Endodermal cell (in vitro differentiated cells): Measurements from ENCODE around the gene SSC4D. TPM values are rescaled to one million over a fixed set of nuclear protein-coding genes. Genes with fewer than 3 reads are reported as not detected.
"Not testable (repeated sequence)": the region's sequence is repeated elsewhere in the genome, so short reads cannot be mapped to it uniquely, and the experiment has no call there.

ENCODE experiments used
- DNase-seq: peaks from one replicate; pipeline ENCODE4 v3.0.0-alpha.2; 2017
- H3K27ac ChIP-seq: 2 replicates; pipeline ENCODE4 v1.5.1; 2013; ENCODE audit warnings: mild to moderate bottlenecking, low read depth, low read length, moderate library complexity
- H3K27me3 ChIP-seq: 2 replicates; pipeline ENCODE4 v1.6.1; 2013; ENCODE audit warnings: mild to moderate bottlenecking, low read length, moderate library complexity; ENCODE audit not compliant: insufficient read depth, control insufficient read depth, poor library complexity, severe bottlenecking
- H3K36me3 ChIP-seq: 2 replicates; pipeline ENCODE4 v1.7.0; 2013; ENCODE audit warnings: mild to moderate bottlenecking, low read length, moderate library complexity; ENCODE audit not compliant: control insufficient read depth, insufficient read depth
- H3K4me1 ChIP-seq: one replicate; pipeline ENCODE4 v1.7.0; 2013; ENCODE audit warnings: low read length; ENCODE audit not compliant: control insufficient read depth, insufficient read depth
- H3K4me3 ChIP-seq: 2 replicates; pipeline ENCODE4 v1.5.1; 2013; ENCODE audit warnings: mild to moderate bottlenecking, low read length, moderate library complexity
- H3K9ac ChIP-seq: 2 replicates; pipeline ENCODE4 v1.6.1; 2013; ENCODE audit warnings: mild to moderate bottlenecking, low read length, moderate library complexity; ENCODE audit not compliant: poor library complexity, severe bottlenecking; ENCODE audit errors: extremely low read depth
- H3K9me3 ChIP-seq: 2 replicates; pipeline ENCODE4 v1.6.1; 2013; ENCODE audit warnings: mild to moderate bottlenecking, low read length, moderate library complexity; ENCODE audit not compliant: control insufficient read depth
- H3K27ac Mint-ChIP-seq: 2 replicates; pipeline ENCODE4 v1.8.0; 2020; ENCODE audit warnings: mixed read lengths
- H3K27me3 Mint-ChIP-seq: 2 replicates; pipeline ENCODE4 v1.8.0; 2021; ENCODE audit warnings: mild to moderate bottlenecking, mixed read lengths; ENCODE audit not compliant: insufficient read depth
- H3K36me3 Mint-ChIP-seq: 2 replicates; pipeline ENCODE4 v1.8.0; 2020; ENCODE audit warnings: low read depth, mixed read lengths
- H3K4me1 Mint-ChIP-seq: 2 replicates; pipeline ENCODE4 v1.8.0; 2020; ENCODE audit warnings: mixed read lengths
- H3K4me3 Mint-ChIP-seq: 2 replicates; pipeline ENCODE4 v1.8.0; 2020; ENCODE audit warnings: mild to moderate bottlenecking, moderate library complexity, mixed read lengths
- H3K9me3 Mint-ChIP-seq: 2 replicates; pipeline ENCODE4 v1.8.0; 2020; ENCODE audit warnings: mild to moderate bottlenecking, mixed read lengths
- WGBS, 2 experiments: methylation state at CpG; one replicate each; pipeline versions ENCODE4 v1.1.5 to v1.1.7; 2013; ENCODE audit warnings: missing lambda C conversion rate in 2 of 2, mixed read lengths in 1 of 2; ENCODE audit not compliant: insufficient coverage in 1 of 2, insufficient read length in 1 of 2; 5-methylcytosine and 5-hydroxymethylcytosine counted together
- total RNA-seq, 2 donors: library from RNA; stranded (reverse); fragmentation: NEBNext Ultra II Directional in 1 of 2; extraction: Animal tissue kit (Norgen Biotek cat#: 25700) in 1 of 2; gene quantifications; 2 replicates in 1 of 2; 3 replicates in 1 of 2; pipeline ENCODE4 v1.2.1, GENCODE V29; 2021
- TF ChIP-seq, protein P1 (sequence below): fragments of 200-600 bp; sonication (generic); conservative IDR thresholded peaks from 2 replicates; pipeline ENCODE4 v1.5.0; 2021; ENCODE audit warnings: antibody characterized with exemption, mild to moderate bottlenecking

SSC4D gene
- total RNA-seq, 2 donors from 2014 or later: 21.9 to 44.5 TPM

- Mint-ChIP-seq H3K36me3 (no peaks in the 10 kb centered on the region), H3K4me1 (peaks cover 9% of the 10 kb centered on the region), H3K4me3 (no peak overlapping the region), H3K9me3 (no peaks in the 10 kb centered on the region), H3K27me3 (no peaks in the 10 kb centered on the region), H3K27ac (no peak overlapping the region)
- Histone ChIP-seq H3K4me1 (no peaks in the 10 kb centered on the region), H3K27me3 (no peaks in the 10 kb centered on the region), H3K9ac (no peak overlapping the region), H3K27ac (no peak overlapping the region), H3K9me3 (no peaks in the 10 kb centered on the region), H3K36me3 (no peaks in the 10 kb centered on the region), H3K4me3 (no peak overlapping the region)
- TF ChIP-seq, protein P1, sequence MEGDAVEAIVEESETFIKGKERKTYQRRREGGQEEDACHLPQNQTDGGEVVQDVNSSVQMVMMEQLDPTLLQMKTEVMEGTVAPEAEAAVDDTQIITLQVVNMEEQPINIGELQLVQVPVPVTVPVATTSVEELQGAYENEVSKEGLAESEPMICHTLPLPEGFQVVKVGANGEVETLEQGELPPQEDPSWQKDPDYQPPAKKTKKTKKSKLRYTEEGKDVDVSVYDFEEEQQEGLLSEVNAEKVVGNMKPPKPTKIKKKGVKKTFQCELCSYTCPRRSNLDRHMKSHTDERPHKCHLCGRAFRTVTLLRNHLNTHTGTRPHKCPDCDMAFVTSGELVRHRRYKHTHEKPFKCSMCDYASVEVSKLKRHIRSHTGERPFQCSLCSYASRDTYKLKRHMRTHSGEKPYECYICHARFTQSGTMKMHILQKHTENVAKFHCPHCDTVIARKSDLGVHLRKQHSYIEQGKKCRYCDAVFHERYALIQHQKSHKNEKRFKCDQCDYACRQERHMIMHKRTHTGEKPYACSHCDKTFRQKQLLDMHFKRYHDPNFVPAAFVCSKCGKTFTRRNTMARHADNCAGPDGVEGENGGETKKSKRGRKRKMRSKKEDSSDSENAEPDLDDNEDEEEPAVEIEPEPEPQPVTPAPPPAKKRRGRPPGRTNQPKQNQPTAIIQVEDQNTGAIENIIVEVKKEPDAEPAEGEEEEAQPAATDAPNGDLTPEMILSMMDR: no peak
- 89 to 91% methylated on average over 8 to 13 of the region's 13 CpGs for WGBS, 2 experiments
- DNase-seq: no peak
These were observed 18.8 kb upstream of the SSC4D start for GRCh38 chr7:76428149-76428823.

- WGBS, 2 experiments: 85 to 96% methylated on average over 4 to 5 of the region's 5 CpGs
These were observed 18.1 kb upstream of the SSC4D start for GRCh38 chr7:76427635-76428034.

DNA sequence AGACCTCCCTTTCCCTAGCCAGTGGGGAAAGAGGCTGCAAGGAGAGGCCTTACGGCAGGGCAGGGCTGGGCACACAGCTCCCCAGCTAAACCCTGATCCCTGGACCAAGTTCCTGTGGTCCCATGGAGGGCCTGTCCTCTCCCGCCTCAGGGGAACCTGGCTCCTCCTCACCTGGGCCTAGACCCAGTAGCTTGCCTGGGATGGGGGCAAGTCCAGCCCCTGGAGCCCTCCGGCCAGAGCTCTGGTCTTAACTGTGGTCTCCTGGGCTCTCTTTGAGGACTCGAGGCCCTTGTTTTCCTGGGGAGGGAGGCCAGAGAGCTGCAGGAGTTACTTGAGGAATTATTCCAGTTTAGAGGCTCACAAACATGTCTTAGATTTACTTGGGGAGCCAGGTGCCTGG is 16.7 kb upstream of the SSC4D start:
- Histone ChIP-seq H3K9ac (no peak overlapping the region), H3K4me3 (no peak overlapping the region), H3K27ac (no peak overlapping the region), H3K9me3 (no peaks in the 10 kb centered on the region), H3K27me3 (no peaks in the 10 kb centered on the region), H3K4me1 (no peaks in the 10 kb centered on the region), H3K36me3 (no peaks in the 10 kb centered on the region)
- Mint-ChIP-seq H3K4me1 (peaks cover 11% of the 10 kb centered on the region), H3K27me3 (no peaks in the 10 kb centered on the region), H3K9me3 (no peaks in the 10 kb centered on the region), H3K4me3 (no peak overlapping the region), H3K27ac (no peak overlapping the region), H3K36me3 (no peaks in the 10 kb centered on the region)
- TF ChIP-seq, protein P1: no peak
- 92 to 100% methylated on average over 1 to 4 of the region's 4 CpGs for WGBS, 2 experiments
- DNase-seq: no peak

More at GRCh38 chr7:76427635-76428034, 18.1 kb upstream of the SSC4D start:
- H3K4me3 Mint-ChIP-seq: no peak overlapping the region
- Histone ChIP-seq H3K36me3 (no peaks in the 10 kb centered on the region), H3K27me3 (no peaks in the 10 kb centered on the region), H3K4me1 (no peaks in the 10 kb centered on the region), H3K9me3 (no peaks in the 10 kb centered on the region), H3K27ac (no peak overlapping the region), H3K4me3 (no peak overlapping the region), H3K9ac (no peak overlapping the region)
- DNase-seq: no peak
- H3K27me3 Mint-ChIP-seq: no peaks in the 10 kb centered on the region
- H3K9me3 Mint-ChIP-seq: no peaks in the 10 kb centered on the region
- H3K4me1 Mint-ChIP-seq: peaks cover 11% of the 10 kb centered on the region
- no peak overlapping the region for H3K27ac Mint-ChIP-seq
- no peaks in the 10 kb centered on the region for H3K36me3 Mint-ChIP-seq
- TF ChIP-seq, protein P1: no peak

GRCh38 chr7:76425558-76425957 is 16.1 kb upstream of the SSC4D start:
- H3K36me3 Mint-ChIP-seq, H3K27me3 Mint-ChIP-seq: not testable (repeated sequence)
- WGBS, 2 experiments: 96 to 100% methylated on average over 1 to 4 of the region's 4 CpGs

More at GRCh38 chr7:76425558-76425957, 16.1 kb upstream of the SSC4D start:
- not testable (repeated sequence) for H3K27ac ChIP-seq, H3K4me1 ChIP-seq, H3K36me3 ChIP-seq, H3K27ac Mint-ChIP-seq, H3K9me3 ChIP-seq, H3K9ac ChIP-seq, H3K9me3 Mint-ChIP-seq, H3K4me3 Mint-ChIP-seq, DNase-seq, H3K4me3 ChIP-seq, H3K27me3 ChIP-seq
- peaks cover 11% of the 10 kb centered on the region for H3K4me1 Mint-ChIP-seq
